Esophagus squamous epithelium (tissue), 5 donors: ENCODE results near the gene TMEM163. TPM values are rescaled to one million over a fixed set of nuclear protein-coding genes. Genes with fewer than 3 reads are reported as not detected.

Source experiments
- DNase-seq: peaks from one replicate; lab custom pipeline; 2025; lab: John Stamatoyannopoulos, UW
- H3K27ac ChIP-seq, 4 donors: fragments of 200-600 bp; sonication (generic); one replicate each; pipeline ENCODE4 v1.5.1; 2016 to 2019; ENCODE audit warnings: mild to moderate bottlenecking in 1 of 4
- H3K27me3 ChIP-seq, 4 donors: fragments of 200-600 bp; sonication (generic); 1 replicate in 3 of 4; 2 replicates in 1 of 4; pipeline versions ENCODE4 v1.5.1 to v1.6.0; 2017 to 2021; ENCODE audit warnings: antibody characterized with exemption in 1 of 4
- H3K36me3 ChIP-seq, 3 donors: fragments of 200-600 bp; sonication (generic); one replicate each; pipeline ENCODE4 v1.5.1; 2016 to 2019
- H3K4me1 ChIP-seq, 3 donors: fragments of 200-600 bp; sonication (generic); one replicate each; pipeline ENCODE4 v1.5.1; 2017 to 2019
- H3K4me3 ChIP-seq, 4 donors: fragments of 200-600 bp; sonication (generic); 1 replicate in 3 of 4; 2 replicates in 1 of 4; pipeline ENCODE4 v1.5.1; 2016 to 2019; ENCODE audit warnings: mild to moderate bottlenecking in 2 of 4, moderate library complexity in 1 of 4
- H3K9me3 ChIP-seq, 3 donors: fragments of 200-600 bp; sonication (generic); one replicate each; pipeline ENCODE4 v1.5.1; 2016 to 2019
- CTCF ChIP-seq, 6 experiments: fragments of 450-650 bp in 4 of 6; fragments of 200-600 bp in 2 of 6; sonication (generic) in 2 of 6; IDR thresholded peaks; one replicate each; pipeline ENCODE4 v1.5.1; 2016 to 2019; ENCODE audit warnings: antibody characterized with exemption in 6 of 6, mild to moderate bottlenecking in 4 of 6, moderate library complexity in 4 of 6
- POLR2A ChIP-seq, 4 donors: fragments of 450-650 bp; IDR thresholded peaks; one replicate each; pipeline ENCODE4 v1.6.1; 2017; ENCODE audit warnings: antibody characterized with exemption in 4 of 4, mild to moderate bottlenecking in 4 of 4, moderate library complexity in 3 of 4
- WGBS, 2 donors: methylation state at CpG; one replicate each; pipeline ENCODE4 v1.1.5; 2018; 5-methylcytosine and 5-hydroxymethylcytosine counted together
- intact Hi-C: fragments of 100-400 bp; cut with DNase I; formaldehyde crosslinking; loops from one replicate; pipeline ENCODE4 v1.15.0; 2022
- total RNA-seq, 4 donors: library from RNA; depleted of rRNA; stranded (reverse); fragments of >200 nt; gene quantifications; one replicate each; pipeline ENCODE4 v1.1.0, GENCODE V29; 2016
- donor health status: DM: yes; HTN: yes; CAD: no.

The TMEM163 gene
- total RNA-seq, 4 donors from 2014 or later: 0.09 to 0.19 (median 0.12) TPM; not detected in 1

GRCh38 chr2:134694411-134694810, 24.4 kb downstream of the TMEM163 start:
- H3K9me3 ChIP-seq: no peaks in the 10 kb centered on the region
- H3K4me1 ChIP-seq: no peaks in the 10 kb centered on the region
- H3K27me3 ChIP-seq: no peaks in the 10 kb centered on the region
- no peak overlapping the region for H3K4me3 ChIP-seq
- DNase-seq: no peak
- TF ChIP-seq CTCF (IDR thresholded peaks at IDR 0.05) (no peak), POLR2A (IDR thresholded peaks at IDR 0.05) (no peak)
- no peak overlapping the region for H3K27ac ChIP-seq
- intact Hi-C loops: no loop called here
- H3K36me3 ChIP-seq: no peaks in the 10 kb centered on the region

- Histone ChIP-seq H3K4me1 (no peaks in the 10 kb centered on the region), H3K9me3 (no peaks in the 10 kb centered on the region), H3K36me3 (no peaks in the 10 kb centered on the region), H3K27ac (no peak overlapping the region), H3K27me3 (no peaks in the 10 kb centered on the region), H3K4me3 (no peak overlapping the region)
- WGBS, 2 donors: 78 to 80% methylated on average over 6 of the region's 6 CpGs
- intact Hi-C loops: no loop called here
- no peak for DNase-seq
- TF ChIP-seq POLR2A (IDR thresholded peaks at IDR 0.05): no peak
- TF ChIP-seq CTCF (IDR thresholded peaks at IDR 0.05): no peak
Measured at GRCh38 chr2:134693359-134694330, 25.2 kb downstream of the TMEM163 start.

GRCh38 chr2:134692499-134692898, 26.3 kb downstream of the TMEM163 start:
- Histone ChIP-seq H3K36me3 (no peaks in the 10 kb centered on the region), H3K4me3 (no peak overlapping the region), H3K9me3 (no peaks in the 10 kb centered on the region), H3K27me3 (no peaks in the 10 kb centered on the region), H3K27ac (no peak overlapping the region), H3K4me1 (no peaks in the 10 kb centered on the region)
- intact Hi-C loops: no loop called here
- DNase-seq: no peak
- TF ChIP-seq POLR2A (IDR thresholded peaks at IDR 0.05) (no peak), CTCF (IDR thresholded peaks at IDR 0.05) (no peak)
- WGBS, 2 donors: 48 to 62% methylated on average over 5 of the region's 5 CpGs

- 58 to 59% methylated on average over 4 to 6 of the region's 6 CpGs for WGBS, 2 donors
- Histone ChIP-seq H3K9me3 (no peaks in the 10 kb centered on the region), H3K36me3 (no peaks in the 10 kb centered on the region), H3K27ac (no peak overlapping the region), H3K27me3 (no peaks in the 10 kb centered on the region), H3K4me1 (no peaks in the 10 kb centered on the region), H3K4me3 (no peak overlapping the region)
- DNase-seq: no peak
- no peak for TF ChIP-seq POLR2A (IDR thresholded peaks at IDR 0.05)
- TF ChIP-seq CTCF (IDR thresholded peaks at IDR 0.05): no peak
- intact Hi-C loops: no loop called here
Measured at GRCh38 chr2:134690629-134691215, 28.1 kb downstream of the TMEM163 start.

GRCh38 chr2:134689315-134689714, 29.5 kb downstream of the TMEM163 start:
- Histone ChIP-seq H3K27me3 (no peaks in the 10 kb centered on the region), H3K9me3 (no peaks in the 10 kb centered on the region), H3K27ac (no peak overlapping the region), H3K36me3 (no peaks in the 10 kb centered on the region), H3K4me1 (no peaks in the 10 kb centered on the region), H3K4me3 (no peak overlapping the region)
- no peak for TF ChIP-seq CTCF (IDR thresholded peaks at IDR 0.05)
- no peak for TF ChIP-seq POLR2A (IDR thresholded peaks at IDR 0.05)
- intact Hi-C loops: no loop called here
- no peak for DNase-seq
- WGBS, 2 donors: 75 to 85% methylated on average over 3 of the region's 3 CpGs
